HepG2 (cell line): ENCODE measurements around the gene XRN1. TPM values are rescaled to one million over a fixed set of nuclear protein-coding genes. Genes with fewer than 3 reads are reported as not detected.

ENCODE experiments used
- BRCA1 ChIP-seq: sonication (generic); formaldehyde crosslinking; IDR thresholded peaks from 2 replicates; pipeline ENCODE4 v1.4.0; 2020; ENCODE audit warnings: missing genetic modification reagents
- CBX5 ChIP-seq: sonication (generic); formaldehyde crosslinking; IDR thresholded peaks from 2 replicates; pipeline ENCODE4 v1.4.0; 2020; ENCODE audit warnings: missing genetic modification reagents, borderline replicate concordance
- CHCHD3 ChIP-seq: sonication (generic); formaldehyde crosslinking; IDR thresholded peaks from 2 replicates; pipeline ENCODE4 v1.8.0; 2022; ENCODE audit warnings: mild to moderate bottlenecking, missing genetic modification reagents, moderate library complexity
- EP300 ChIP-seq, 3 experiments: sonication (generic) in 1 of 3; formaldehyde crosslinking in 1 of 3; IDR thresholded peaks; 2 replicates each; pipeline versions ENCODE4 v1.5.1 to v1.6.1; 2011 to 2020; ENCODE audit warnings: low read depth in 2 of 3, low read length in 2 of 3, borderline replicate concordance in 1 of 3, improper control_type of control experiment in 1 of 3, mild to moderate bottlenecking in 1 of 3, missing genetic modification reagents in 1 of 3, moderate library complexity in 1 of 3
- FOXP1 ChIP-seq, 2 experiments: fragments of 450-650 bp in 1 of 2; IDR thresholded peaks; 2 replicates each; pipeline ENCODE4 v1.6.1; 2017 to 2018; ENCODE audit warnings: antibody characterized with exemption in 1 of 2
- HDAC6 ChIP-seq: fragments of 200-600 bp; sonication (generic); IDR thresholded peaks from 2 replicates; pipeline ENCODE4 v1.7.0; 2017; ENCODE audit warnings: mild to moderate bottlenecking, antibody characterized with exemption, low read length, low read depth
- HOXD1 ChIP-seq: sonication (generic); formaldehyde crosslinking; IDR thresholded peaks from 2 replicates; pipeline ENCODE4 v1.5.0; 2020; ENCODE audit warnings: missing genetic modification reagents
- NFE2L2 ChIP-seq: fragments of 150-350 bp; IDR thresholded peaks from 2 replicates; pipeline ENCODE4 v1.6.1; 2014; ENCODE audit warnings: low read length
- NR2C2 ChIP-seq: sonication (generic); formaldehyde crosslinking; IDR thresholded peaks from 2 replicates; pipeline ENCODE4 v1.4.0; 2020; ENCODE audit warnings: missing genetic modification reagents, mild to moderate bottlenecking, moderate library complexity, borderline replicate concordance
- POLR2AphosphoS2 ChIP-seq: IDR thresholded peaks from 2 replicates; pipeline ENCODE4 v1.6.1; 2011; ENCODE audit warnings: low read depth, low read length, improper control_type of control experiment
- REL ChIP-seq: sonication (generic); formaldehyde crosslinking; conservative IDR thresholded peaks from 2 replicates; pipeline ENCODE4 v1.8.0; 2022; ENCODE audit warnings: mild to moderate bottlenecking, missing genetic modification reagents, moderate library complexity
- SAP130 ChIP-seq: IDR thresholded peaks from 2 replicates; pipeline ENCODE4 v1.6.1; 2016; ENCODE audit warnings: low read depth
- ZNF296 ChIP-seq: sonication (generic); formaldehyde crosslinking; conservative IDR thresholded peaks from 2 replicates; pipeline ENCODE4 v1.5.0; 2020; ENCODE audit warnings: mild to moderate bottlenecking, missing genetic modification reagents
- ZNF34 ChIP-seq: sonication (generic); formaldehyde crosslinking; IDR thresholded peaks from 2 replicates; pipeline ENCODE4 v1.4.0; 2020; ENCODE audit warnings: mild to moderate bottlenecking, missing genetic modification reagents, borderline replicate concordance
- ZNF468 ChIP-seq: sonication (generic); formaldehyde crosslinking; IDR thresholded peaks from 2 replicates; pipeline ENCODE4 v1.8.0; 2022; ENCODE audit warnings: mild to moderate bottlenecking, moderate library complexity, missing genetic modification reagents
- polyA plus RNA-seq, 8 experiments: library from polyadenylated mRNA; depleted of rRNA in 3 of 8; stranded (reverse) in 7 of 8; unstranded in 1 of 8; fragments of >200 nt; fragmentation: Illumina TruSeq in 4 of 8; extraction: Trizol in 4 of 8; gene quantifications; 2 replicates each; pipeline versions ENCODE4 v1.2.1 to v1.2.3, GENCODE V29; 2011 to 2016; ENCODE audit warnings: low read depth in 4 of 8, missing spikeins in 1 of 8, mixed read lengths in 1 of 8; ENCODE audit not compliant: insufficient read depth in 1 of 8
- total RNA-seq, 5 experiments: library from RNA; depleted of rRNA; stranded (reverse); fragments of >200 nt; fragmentation: Illumina TruSeq; extraction: Trizol; gene quantifications; 2 replicates each; pipeline ENCODE4 v1.2.3, GENCODE V29; 2016; ENCODE audit warnings: low read depth in 1 of 5
- TF ChIP-seq, protein P1 (sequence below): sonication (generic); formaldehyde crosslinking; IDR thresholded peaks from 2 replicates; pipeline ENCODE4 v1.8.0; 2023; ENCODE audit warnings: mild to moderate bottlenecking, missing genetic modification reagents
- TF ChIP-seq, protein P2 (sequence below): sonication (generic); formaldehyde crosslinking; IDR thresholded peaks from 2 replicates; pipeline ENCODE4 v1.4.0; 2020; ENCODE audit warnings: mild to moderate bottlenecking, missing genetic modification reagents
- TF ChIP-seq, protein P3 (sequence below): sonication (generic); formaldehyde crosslinking; IDR thresholded peaks from 2 replicates; pipeline ENCODE4 v1.4.0; 2020; ENCODE audit warnings: missing genetic modification reagents
- TF ChIP-seq, protein P4 (sequence below): sonication (generic); formaldehyde crosslinking; IDR thresholded peaks from 2 replicates; pipeline ENCODE4 v1.5.1; 2020; ENCODE audit warnings: mild to moderate bottlenecking, missing genetic modification reagents, borderline replicate concordance
- TF ChIP-seq, protein P5 (sequence below): sonication (generic); formaldehyde crosslinking; IDR thresholded peaks from 2 replicates; pipeline ENCODE4 v1.4.0; 2020; ENCODE audit warnings: missing genetic modification reagents, borderline replicate concordance

Gene XRN1
- total and polyA plus RNA-seq, 2 of the 13 experiments (the other 11 are each of a cell fraction or from before 2014, with no cell fraction given), result 13.2 to 13.3 TPM

DNA sequence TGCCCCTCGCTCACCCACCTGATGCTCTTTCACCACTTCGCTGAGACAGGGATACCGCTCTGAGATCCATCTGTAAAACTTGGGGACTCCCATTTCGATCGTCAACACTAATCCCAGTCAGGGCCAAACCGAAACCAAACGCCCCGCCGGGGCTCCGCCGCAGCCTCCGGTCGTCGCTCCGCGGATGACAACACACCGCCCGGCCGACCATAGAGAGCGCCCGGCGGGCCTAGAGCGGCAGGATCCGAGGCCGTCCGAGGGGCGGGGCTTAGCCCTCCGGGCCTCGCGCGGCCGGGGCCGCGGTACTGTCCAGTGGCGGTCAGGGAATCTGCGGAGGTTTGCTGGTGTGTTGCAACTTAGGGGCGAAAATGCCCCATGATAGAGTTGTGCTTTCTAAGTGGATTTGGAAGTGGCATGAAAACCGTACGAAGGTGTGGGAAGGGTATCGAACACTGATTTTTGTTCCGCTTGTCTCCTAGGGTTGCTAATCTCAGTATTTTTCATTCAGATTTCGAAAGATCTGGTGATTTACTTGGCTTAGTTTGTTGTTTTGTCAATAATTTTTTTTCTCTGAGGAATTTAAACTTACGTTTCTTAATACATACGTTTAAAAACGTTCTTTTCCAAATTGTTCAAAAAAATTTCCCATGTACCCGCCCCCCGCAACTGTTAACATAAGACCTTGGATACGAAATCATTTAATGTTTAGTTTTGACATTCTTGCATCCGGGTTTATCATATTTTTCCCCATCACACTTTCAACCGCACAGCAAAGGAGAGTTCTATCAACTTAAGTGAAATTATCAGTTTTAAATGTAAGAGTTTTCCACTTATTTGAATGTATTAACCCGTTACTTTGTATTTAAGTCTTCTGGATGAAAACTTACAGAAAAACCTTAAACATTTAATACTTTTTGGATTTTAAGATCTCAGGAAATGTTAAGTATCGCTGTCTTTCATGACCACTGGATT is at the start of gene XRN1 (continued):
- TF ChIP-seq ZNF296, result no peak; the same call in 1 of the 2 replicates
- peak; percentile 93 for TF ChIP-seq SAP130 (CRISPR knock-in tag)
- TF ChIP-seq NFE2L2, result no peak
- no peak; the same call in 1 of the 2 replicates for TF ChIP-seq HOXD1 (CRISPR knock-in tag)
- TF ChIP-seq, protein P1, sequence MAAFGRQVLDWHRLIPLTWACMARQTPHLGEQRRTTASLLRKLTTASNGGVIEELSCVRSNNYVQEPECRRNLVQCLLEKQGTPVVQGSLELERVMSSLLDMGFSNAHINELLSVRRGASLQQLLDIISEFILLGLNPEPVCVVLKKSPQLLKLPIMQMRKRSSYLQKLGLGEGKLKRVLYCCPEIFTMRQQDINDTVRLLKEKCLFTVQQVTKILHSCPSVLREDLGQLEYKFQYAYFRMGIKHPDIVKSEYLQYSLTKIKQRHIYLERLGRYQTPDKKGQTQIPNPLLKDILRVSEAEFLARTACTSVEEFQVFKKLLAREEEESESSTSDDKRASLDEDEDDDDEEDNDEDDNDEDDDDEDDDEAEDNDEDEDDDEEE (CRISPR knock-in tag), result no peak
- no peak for TF ChIP-seq ZNF34 (CRISPR knock-in tag)
- TF ChIP-seq, protein P2, sequence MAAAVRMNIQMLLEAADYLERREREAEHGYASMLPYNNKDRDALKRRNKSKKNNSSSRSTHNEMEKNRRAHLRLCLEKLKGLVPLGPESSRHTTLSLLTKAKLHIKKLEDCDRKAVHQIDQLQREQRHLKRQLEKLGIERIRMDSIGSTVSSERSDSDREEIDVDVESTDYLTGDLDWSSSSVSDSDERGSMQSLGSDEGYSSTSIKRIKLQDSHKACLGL (CRISPR knock-in tag), result no peak
- TF ChIP-seq, protein P3, sequence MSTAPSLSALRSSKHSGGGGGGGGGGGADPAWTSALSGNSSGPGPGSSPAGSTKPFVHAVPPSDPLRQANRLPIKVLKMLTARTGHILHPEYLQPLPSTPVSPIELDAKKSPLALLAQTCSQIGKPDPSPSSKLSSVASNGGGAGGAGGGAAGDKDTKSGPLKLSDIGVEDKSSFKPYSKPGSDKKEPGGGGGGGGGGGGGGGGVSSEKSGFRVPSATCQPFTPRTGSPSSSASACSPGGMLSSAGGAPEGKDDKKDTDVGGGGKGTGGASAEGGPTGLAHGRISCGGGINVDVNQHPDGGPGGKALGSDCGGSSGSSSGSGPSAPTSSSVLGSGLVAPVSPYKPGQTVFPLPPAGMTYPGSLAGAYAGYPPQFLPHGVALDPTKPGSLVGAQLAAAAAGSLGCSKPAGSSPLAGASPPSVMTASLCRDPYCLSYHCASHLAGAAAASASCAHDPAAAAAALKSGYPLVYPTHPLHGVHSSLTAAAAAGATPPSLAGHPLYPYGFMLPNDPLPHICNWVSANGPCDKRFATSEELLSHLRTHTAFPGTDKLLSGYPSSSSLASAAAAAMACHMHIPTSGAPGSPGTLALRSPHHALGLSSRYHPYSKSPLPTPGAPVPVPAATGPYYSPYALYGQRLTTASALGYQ (CRISPR knock-in tag), result no peak; the same call in 1 of the 2 replicates
- no peak for TF ChIP-seq HDAC6
- no peak for TF ChIP-seq POLR2AphosphoS2
- TF ChIP-seq REL (CRISPR knock-in tag), result no peak
- no peak for TF ChIP-seq FOXP1 (IDR thresholded peaks at IDR 0.05)
- TF ChIP-seq FOXP1 (CRISPR knock-in tag; IDR thresholded peaks at IDR 0.05), result no peak
- no peak for TF ChIP-seq ZNF468 (CRISPR knock-in tag)
- no peak; the same call in 1 of the 2 replicates for TF ChIP-seq BRCA1 (CRISPR knock-in tag)
- peak; percentile 25 to 56; a peak in 2 of 4 replicates for TF ChIP-seq EP300 (IDR thresholded peaks at IDR 0.05; ENCODE audit: low read depth in 2 of 2, low read length in 2 of 2)
- no peak for TF ChIP-seq EP300 (CRISPR knock-in tag; IDR thresholded peaks at IDR 0.05; ENCODE audit: borderline replicate concordance)
- TF ChIP-seq CBX5 (CRISPR knock-in tag), result peak; percentile 81; the same call in 1 of the 2 replicates
- no peak; the same call in 1 of the 2 replicates for TF ChIP-seq CHCHD3 (CRISPR knock-in tag)
- TF ChIP-seq NR2C2 (CRISPR knock-in tag), result peak; percentile 65; the same call in 1 of the 2 replicates
- TF ChIP-seq, protein P4, sequence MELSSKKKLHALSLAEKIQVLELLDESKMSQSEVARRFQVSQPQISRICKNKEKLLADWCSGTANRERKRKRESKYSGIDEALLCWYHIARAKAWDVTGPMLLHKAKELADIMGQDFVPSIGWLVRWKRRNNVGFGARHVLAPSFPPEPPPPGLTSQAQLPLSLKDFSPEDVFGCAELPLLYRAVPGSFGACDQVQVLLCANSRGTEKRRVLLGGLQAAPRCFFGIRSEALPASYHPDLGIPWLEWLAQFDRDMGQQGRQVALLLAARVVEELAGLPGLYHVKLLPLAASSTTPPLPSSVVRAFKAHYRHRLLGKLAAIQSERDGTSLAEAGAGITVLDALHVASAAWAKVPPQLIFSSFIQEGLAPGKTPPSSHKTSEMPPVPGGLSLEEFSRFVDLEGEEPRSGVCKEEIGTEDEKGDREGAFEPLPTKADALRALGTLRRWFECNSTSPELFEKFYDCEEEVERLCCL (CRISPR knock-in tag), result no peak
- TF ChIP-seq, protein P5, sequence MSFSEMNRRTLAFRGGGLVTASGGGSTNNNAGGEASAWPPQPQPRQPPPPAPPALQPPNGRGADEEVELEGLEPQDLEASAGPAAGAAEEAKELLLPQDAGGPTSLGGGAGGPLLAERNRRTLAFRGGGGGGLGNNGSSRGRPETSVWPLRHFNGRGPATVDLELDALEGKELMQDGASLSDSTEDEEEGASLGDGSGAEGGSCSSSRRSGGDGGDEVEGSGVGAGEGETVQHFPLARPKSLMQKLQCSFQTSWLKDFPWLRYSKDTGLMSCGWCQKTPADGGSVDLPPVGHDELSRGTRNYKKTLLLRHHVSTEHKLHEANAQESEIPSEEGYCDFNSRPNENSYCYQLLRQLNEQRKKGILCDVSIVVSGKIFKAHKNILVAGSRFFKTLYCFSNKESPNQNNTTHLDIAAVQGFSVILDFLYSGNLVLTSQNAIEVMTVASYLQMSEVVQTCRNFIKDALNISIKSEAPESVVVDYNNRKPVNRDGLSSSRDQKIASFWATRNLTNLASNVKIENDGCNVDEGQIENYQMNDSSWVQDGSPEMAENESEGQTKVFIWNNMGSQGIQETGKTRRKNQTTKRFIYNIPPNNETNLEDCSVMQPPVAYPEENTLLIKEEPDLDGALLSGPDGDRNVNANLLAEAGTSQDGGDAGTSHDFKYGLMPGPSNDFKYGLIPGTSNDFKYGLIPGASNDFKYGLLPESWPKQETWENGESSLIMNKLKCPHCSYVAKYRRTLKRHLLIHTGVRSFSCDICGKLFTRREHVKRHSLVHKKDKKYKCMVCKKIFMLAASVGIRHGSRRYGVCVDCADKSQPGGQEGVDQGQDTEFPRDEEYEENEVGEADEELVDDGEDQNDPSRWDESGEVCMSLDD (CRISPR knock-in tag), result no peak
